Suprapubic skin (tissue), 4 donors: ENCODE data around the gene COL5A1. TPM values are rescaled to one million over a fixed set of nuclear protein-coding genes. Genes with fewer than 3 reads are reported as not detected.

Source experiments
- DNase-seq, 2 donors: peaks; one replicate each; pipeline ENCODE4 v3.0.0-alpha.2; 2019; ENCODE audit warnings: low spot score in 2 of 2
- H3K27ac ChIP-seq: fragments of 200-600 bp; sonication (generic); one replicate; pipeline ENCODE4 v1.5.1; 2019
- H3K27me3 ChIP-seq: fragments of 200-600 bp; sonication (generic); one replicate; pipeline ENCODE4 v1.5.1; 2019
- H3K36me3 ChIP-seq: fragments of 200-600 bp; sonication (generic); one replicate; pipeline ENCODE4 v1.5.1; 2019
- H3K4me1 ChIP-seq: fragments of 200-600 bp; sonication (generic); one replicate; pipeline ENCODE4 v1.5.1; 2019
- H3K4me3 ChIP-seq: fragments of 200-600 bp; sonication (generic); one replicate; pipeline ENCODE4 v1.5.1; 2019; ENCODE audit warnings: mild to moderate bottlenecking
- H3K9me3 ChIP-seq: fragments of 200-600 bp; sonication (generic); one replicate; pipeline ENCODE4 v1.5.1; 2019
- EP300 ChIP-seq: sonication (generic); formaldehyde crosslinking; IDR thresholded peaks from one replicate; pipeline ENCODE4 v1.6.1; 2017; ENCODE audit warnings: antibody characterized with exemption
- POLR2A ChIP-seq, 2 donors: fragments of 450-650 bp; IDR thresholded peaks; one replicate each; pipeline ENCODE4 v1.6.1; 2017; ENCODE audit warnings: antibody characterized with exemption in 2 of 2, mild to moderate bottlenecking in 2 of 2, moderate library complexity in 2 of 2
- POLR2AphosphoS5 ChIP-seq, 3 donors: sonication (generic); formaldehyde crosslinking; IDR thresholded peaks; one replicate each; pipeline ENCODE4 v1.6.1; 2017; ENCODE audit warnings: antibody characterized with exemption in 3 of 3
- WGBS: methylation state at CpG from one replicate; pipeline ENCODE4 v1.1.5; 2018; 5-methylcytosine and 5-hydroxymethylcytosine counted together
- total RNA-seq, 4 donors: library from RNA; depleted of rRNA; stranded (reverse); fragments of >200 nt; gene quantifications; one replicate each; pipeline ENCODE4 v1.1.0, GENCODE V29; 2016
- TF ChIP-seq, protein P1 (sequence below), 2 donors: fragments of 200-600 bp in 1 of 2; fragments of 450-650 bp in 1 of 2; sonication (generic) in 1 of 2; IDR thresholded peaks; one replicate each; pipeline ENCODE4 v1.5.1; 2016 to 2019; ENCODE audit warnings: antibody characterized with exemption in 2 of 2, mild to moderate bottlenecking in 1 of 2, moderate library complexity in 1 of 2

COL5A1 gene
- total RNA-seq, 4 donors from 2014 or later = 8.6 to 16.5 (median 15.4) TPM

DNA sequence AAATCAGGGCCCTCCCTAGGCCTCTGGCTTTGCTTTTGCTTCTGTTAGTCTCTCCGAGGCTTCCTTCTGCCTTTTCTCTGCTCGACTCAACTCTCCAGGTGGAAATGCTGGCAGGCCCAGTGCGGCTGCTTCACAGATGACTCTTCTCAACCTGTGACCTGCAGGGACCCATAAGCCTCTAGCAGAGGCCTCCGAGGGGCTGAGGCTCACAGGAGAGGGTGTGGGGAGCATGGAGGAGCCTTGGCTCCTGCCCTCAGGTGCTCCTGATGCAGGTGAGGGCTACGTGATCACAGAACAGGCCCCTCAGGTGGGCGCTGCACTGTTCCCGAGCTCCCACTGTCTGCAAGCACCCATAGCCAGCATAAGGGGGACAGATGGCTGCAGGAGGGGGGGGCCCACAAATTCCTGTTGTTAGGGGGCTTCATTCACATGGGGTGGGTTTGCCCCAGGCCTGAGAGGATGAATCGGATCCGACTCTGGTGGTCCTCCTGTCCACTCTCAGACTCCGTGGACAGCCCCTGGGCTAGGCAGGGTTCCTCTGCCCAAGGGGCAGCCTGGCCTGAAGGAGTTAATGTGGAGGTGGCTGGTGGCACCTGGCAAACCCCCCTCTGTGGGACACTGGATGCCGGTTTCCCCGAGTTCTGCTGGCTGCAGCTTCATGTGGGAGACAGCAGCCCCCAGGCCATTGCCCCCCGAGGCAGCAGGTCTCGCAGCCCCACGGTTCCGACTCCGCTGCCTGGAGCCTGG is 228.1 kb downstream of the COL5A1 start:
- TF ChIP-seq EP300 = no peak
- no peak for TF ChIP-seq POLR2A (IDR thresholded peaks at IDR 0.05)
- TF ChIP-seq POLR2AphosphoS5 (IDR thresholded peaks at IDR 0.05) = no peak
- TF ChIP-seq, protein P1, sequence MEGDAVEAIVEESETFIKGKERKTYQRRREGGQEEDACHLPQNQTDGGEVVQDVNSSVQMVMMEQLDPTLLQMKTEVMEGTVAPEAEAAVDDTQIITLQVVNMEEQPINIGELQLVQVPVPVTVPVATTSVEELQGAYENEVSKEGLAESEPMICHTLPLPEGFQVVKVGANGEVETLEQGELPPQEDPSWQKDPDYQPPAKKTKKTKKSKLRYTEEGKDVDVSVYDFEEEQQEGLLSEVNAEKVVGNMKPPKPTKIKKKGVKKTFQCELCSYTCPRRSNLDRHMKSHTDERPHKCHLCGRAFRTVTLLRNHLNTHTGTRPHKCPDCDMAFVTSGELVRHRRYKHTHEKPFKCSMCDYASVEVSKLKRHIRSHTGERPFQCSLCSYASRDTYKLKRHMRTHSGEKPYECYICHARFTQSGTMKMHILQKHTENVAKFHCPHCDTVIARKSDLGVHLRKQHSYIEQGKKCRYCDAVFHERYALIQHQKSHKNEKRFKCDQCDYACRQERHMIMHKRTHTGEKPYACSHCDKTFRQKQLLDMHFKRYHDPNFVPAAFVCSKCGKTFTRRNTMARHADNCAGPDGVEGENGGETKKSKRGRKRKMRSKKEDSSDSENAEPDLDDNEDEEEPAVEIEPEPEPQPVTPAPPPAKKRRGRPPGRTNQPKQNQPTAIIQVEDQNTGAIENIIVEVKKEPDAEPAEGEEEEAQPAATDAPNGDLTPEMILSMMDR (IDR thresholded peaks at IDR 0.05) = no peak
- peak in 1 of 2 donors; percentile 71 for DNase-seq
- Histone ChIP-seq H3K36me3 (no peaks in the 10 kb centered on the region), H3K27me3 (peaks cover 26% of the 10 kb centered on the region), H3K9me3 (no peaks in the 10 kb centered on the region), H3K4me1 (no peaks in the 10 kb centered on the region), H3K4me3 (no peak overlapping the region), H3K27ac (no peak overlapping the region)
- WGBS = 79% methylated on average over 3 of the region's 17 CpGs

DNA sequence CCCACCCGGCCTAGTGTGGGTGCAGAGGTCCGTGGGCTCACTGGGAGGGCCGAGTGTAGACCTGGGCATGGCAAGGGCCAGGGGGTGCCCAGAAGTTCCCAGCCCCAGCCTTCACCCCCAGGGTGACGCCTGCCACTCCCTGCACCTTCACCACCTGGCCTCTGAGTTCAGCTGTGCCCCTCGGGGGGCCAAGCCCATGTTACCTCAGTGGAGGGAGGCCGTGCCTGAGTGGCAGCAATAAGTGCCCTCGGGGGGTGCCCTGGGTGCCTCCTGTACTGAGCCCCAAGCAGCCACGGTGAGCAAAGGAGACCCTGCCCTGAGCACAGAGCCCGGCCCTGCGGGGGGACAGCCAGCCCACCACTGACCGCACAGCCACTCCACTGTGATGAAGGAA is 228.7 kb downstream of the COL5A1 start:
- Histone ChIP-seq H3K27me3 (peaks cover 24% of the 10 kb centered on the region), H3K4me3 (no peak overlapping the region), H3K9me3 (no peaks in the 10 kb centered on the region), H3K27ac (no peak overlapping the region), H3K4me1 (no peaks in the 10 kb centered on the region), H3K36me3 (no peaks in the 10 kb centered on the region)
- 95% methylated on average over 3 of the region's 11 CpGs for WGBS
- no peak for TF ChIP-seq POLR2A (IDR thresholded peaks at IDR 0.05)
- TF ChIP-seq POLR2AphosphoS5 (IDR thresholded peaks at IDR 0.05) = no peak
- TF ChIP-seq EP300 = no peak
- TF ChIP-seq, protein P1 (IDR thresholded peaks at IDR 0.05) = no peak
- peak in 1 of 2 donors; percentile 77 for DNase-seq

DNA sequence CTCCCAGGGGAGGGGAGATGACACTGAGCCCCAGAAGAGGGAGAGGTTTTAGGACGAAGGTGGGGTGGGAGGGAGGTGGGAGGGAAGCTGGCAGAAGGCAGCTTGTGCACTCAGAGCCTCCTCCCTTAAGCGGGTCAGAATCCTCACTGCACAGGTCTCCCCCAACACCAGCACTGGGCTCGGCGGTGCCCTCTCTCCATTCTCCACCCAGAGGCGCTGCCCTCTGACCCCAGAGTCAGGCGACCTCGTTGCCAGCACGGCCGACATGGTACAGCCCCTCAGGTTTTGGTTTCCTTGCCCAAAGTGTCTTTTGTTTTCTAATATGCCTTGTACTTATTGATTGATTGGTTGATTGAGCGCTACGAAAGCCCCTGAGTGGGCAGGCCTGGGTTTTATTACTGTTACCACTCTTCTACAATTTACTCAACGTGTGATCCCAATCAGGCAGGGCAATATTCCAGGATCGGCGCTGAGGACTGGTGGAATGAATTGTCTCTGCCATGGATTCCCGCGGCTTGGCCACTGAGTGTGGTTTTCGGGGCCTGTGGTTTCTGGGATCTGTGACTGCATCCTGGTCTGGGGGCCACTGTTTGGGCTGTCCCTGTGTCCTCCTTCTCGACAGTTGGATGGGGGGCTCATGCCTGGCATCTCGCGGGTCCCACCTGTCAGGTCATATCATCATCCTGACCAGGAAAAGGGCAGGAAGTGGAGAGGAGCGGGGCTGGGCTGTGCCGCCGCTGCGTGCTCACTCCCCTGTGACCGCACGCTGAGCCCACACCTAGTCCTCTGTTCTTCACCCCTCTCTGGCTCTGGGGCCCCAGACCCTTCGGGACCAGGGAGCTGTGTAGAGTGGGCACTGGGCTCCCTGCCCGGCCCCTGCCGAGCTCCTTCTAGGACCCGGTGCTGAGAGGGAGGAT is 229.4 kb downstream of the COL5A1 start:
- H3K36me3 ChIP-seq = no peaks in the 10 kb centered on the region
- H3K27ac ChIP-seq = no peak overlapping the region
- no peak for TF ChIP-seq EP300
- no peak for TF ChIP-seq POLR2A (IDR thresholded peaks at IDR 0.05)
- TF ChIP-seq, protein P1 (IDR thresholded peaks at IDR 0.05) = no peak
- DNase-seq = peak in 1 of 2 donors; percentile 73
- no peak overlapping the region for H3K4me3 ChIP-seq
- H3K27me3 ChIP-seq = peaks cover 24% of the 10 kb centered on the region
- H3K4me1 ChIP-seq = no peaks in the 10 kb centered on the region
- no peaks in the 10 kb centered on the region for H3K9me3 ChIP-seq
- 76% methylated on average over 20 of the region's 30 CpGs for WGBS

DNA sequence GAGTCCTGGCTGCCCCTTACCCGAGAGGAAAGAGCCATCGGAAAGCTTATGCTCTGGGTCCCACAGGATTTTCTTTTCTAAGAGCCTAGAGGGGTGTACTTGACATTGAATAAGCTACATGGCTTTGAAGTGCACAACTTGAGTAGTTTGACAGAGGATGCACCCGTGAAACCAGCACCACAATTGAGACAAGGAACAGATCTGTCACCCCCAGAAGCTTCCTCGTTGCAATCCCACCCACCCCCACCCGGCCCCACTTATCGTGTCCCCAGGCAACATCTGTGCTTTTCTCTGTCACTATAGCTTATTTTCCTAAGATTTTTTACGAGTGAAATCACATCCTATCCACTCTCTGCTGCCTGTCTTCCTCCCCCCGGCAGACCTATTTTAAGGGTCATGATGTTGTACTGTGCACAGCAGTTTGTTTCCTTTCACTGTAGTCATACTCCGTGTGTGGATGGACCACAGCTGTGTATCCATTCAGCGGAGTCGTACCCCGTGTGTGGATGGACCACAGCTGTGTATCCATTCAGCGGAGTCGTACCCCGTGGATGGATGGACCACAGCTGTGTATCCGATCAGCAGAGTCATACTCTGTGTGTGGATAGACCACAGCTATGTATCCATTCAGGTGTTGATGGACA is 230.2 kb downstream of the COL5A1 start:
- Histone ChIP-seq H3K4me3 (no peak overlapping the region), H3K4me1 (no peaks in the 10 kb centered on the region), H3K27ac (no peak overlapping the region), H3K27me3 (peaks cover 24% of the 10 kb centered on the region), H3K36me3 (no peaks in the 10 kb centered on the region), H3K9me3 (no peaks in the 10 kb centered on the region)
- 46% methylated on average over 15 of the region's 16 CpGs for WGBS
- DNase-seq = peak in 1 of 2 donors; percentile 40
- no peak for TF ChIP-seq EP300
- TF ChIP-seq POLR2A (IDR thresholded peaks at IDR 0.05) = no peak

DNA sequence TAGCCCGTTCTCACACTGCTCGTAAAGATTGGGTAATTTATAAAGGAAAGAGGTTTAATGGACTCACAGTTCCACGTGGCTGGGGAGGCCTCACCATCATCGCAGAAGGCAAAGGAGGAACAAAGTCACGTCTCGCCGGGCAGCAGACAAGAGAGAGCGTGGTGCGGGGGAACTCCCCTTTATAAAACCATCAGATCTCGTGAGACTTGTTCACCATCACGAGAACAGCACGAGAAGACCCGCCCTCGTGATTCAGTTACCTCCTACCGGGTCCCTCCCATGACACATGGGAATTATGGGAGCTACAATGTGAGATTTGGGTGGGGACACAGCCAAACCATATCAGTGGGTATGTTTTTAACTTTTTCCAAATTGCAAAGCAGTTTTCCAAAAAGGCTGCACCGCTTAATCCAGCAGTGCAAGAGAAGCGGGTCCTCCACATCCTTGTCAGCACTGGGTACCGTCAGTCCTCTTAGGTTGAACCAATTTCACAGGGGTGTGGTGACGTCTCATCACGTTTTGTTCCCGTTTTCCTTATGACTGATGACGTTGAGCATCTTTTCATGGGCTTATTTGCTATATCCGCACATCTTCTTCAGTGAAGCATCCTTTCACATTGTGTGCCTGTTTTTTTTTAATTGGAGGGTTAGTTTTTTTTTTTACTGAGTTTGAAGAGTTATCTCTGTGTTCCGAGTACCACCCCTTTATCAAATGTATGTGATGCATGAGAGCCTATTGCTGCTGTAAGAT is 231.1 kb downstream of the COL5A1 start:
- TF ChIP-seq POLR2AphosphoS5 (IDR thresholded peaks at IDR 0.05) (no peak), EP300 (no peak)
- TF ChIP-seq, protein P1 (IDR thresholded peaks at IDR 0.05) = no peak
- DNase-seq = peak in 1 of 2 donors; percentile 34
- WGBS = 87% methylated on average over 24 of the region's 24 CpGs
- no peaks in the 10 kb centered on the region for H3K36me3 ChIP-seq
- H3K9me3 ChIP-seq = no peaks in the 10 kb centered on the region
- H3K27me3 ChIP-seq = peaks cover 24% of the 10 kb centered on the region
- H3K4me3 ChIP-seq = no peak overlapping the region
- no peak overlapping the region for H3K27ac ChIP-seq
- no peaks in the 10 kb centered on the region for H3K4me1 ChIP-seq
